Measurements from ENCODE around the gene NGEF. TPM values are rescaled to one million over a fixed set of nuclear protein-coding genes. Genes with fewer than 3 reads are reported as not detected.
"Not testable (repeated sequence)": the region's sequence is repeated elsewhere in the genome, so short reads cannot be mapped to it uniquely, and the experiment has no call there.

Gene NGEF
- polyA plus RNA-seq, 2 donors, result 8.4 to 11.4 TPM

DNA sequence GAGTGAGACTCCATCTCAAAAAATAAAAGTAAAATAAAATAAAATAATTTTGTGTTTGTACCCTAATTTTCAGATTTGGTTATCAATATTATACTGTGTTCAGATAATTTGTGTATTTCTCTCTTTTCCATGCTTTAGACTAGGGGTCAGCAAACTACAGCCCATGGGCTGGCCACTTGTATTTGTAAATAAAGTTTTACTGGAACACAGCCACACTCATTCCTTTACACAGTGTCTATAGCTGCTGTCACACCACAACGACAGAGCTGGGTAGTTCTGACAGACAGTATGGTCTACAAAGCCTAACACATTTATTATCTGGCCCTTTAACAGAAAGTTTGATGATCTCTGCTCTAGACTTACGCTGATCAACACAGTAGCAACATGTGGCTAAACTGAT is 99.2 kb downstream of the NGEF start:
- 72 to 74% methylated on average over 2 of the region's 2 CpGs for WGBS, 2 donors
- Histone ChIP-seq H3K36me3 (ENCODE audit: control insufficient read depth in 2 of 2, insufficient read depth in 2 of 2, low read length in 1 of 2) (no peaks in the 10 kb centered on the region), H3K27ac (ENCODE audit: low read depth in 2 of 2, low read length in 1 of 2) (no peak overlapping the region), H3K27me3 (ENCODE audit: control insufficient read depth in 1 of 2, insufficient read depth in 2 of 2, low read length in 2 of 2) (no peaks in the 10 kb centered on the region), H3K4me1 (ENCODE audit: control insufficient read depth in 2 of 2, insufficient read depth in 2 of 2, low read length in 1 of 2) (no peaks in the 10 kb centered on the region), H3K4me3 (ENCODE audit: low read depth in 1 of 2, low read length in 2 of 2) (no peak overlapping the region), H3K9me3 (ENCODE audit: control insufficient read depth in 2 of 2, insufficient read depth in 1 of 2, low read depth in 1 of 2, low read length in 1 of 2) (no peaks in the 10 kb centered on the region)

DNA sequence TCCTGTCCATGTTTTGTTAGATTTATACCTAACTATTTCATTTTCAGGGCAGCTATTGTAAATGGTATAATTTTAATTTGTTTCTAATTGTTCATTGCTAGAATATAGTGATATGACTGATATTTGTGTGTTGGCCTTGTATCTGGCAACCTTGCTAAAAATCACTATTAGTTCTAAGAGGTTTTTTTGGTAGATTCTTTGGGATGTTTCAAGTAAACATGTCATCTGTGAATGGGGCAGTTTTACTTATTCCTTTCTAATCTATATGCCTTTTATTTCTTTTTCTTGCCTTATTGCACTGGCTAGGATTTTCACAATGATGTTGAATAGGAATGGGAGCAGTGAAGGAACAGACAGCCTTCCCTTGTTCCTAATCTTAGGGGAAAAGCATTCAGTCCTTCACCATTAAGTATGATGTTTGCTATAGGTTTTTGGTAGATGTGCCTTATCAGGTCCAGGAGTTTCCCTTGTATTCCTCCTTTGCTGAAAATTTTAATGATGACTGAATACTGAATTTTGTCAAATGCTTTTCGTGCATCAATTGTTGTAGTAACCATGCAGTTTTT is 101.3 kb downstream of the NGEF start:
- Histone ChIP-seq H3K36me3 (ENCODE audit: control insufficient read depth in 2 of 2, insufficient read depth in 2 of 2, low read length in 1 of 2) (no peaks in the 10 kb centered on the region), H3K27ac (ENCODE audit: low read depth in 2 of 2, low read length in 1 of 2) (no peak overlapping the region)
- 62 to 65% methylated on average over 1 of the region's 1 CpG for WGBS, 2 donors

DNA sequence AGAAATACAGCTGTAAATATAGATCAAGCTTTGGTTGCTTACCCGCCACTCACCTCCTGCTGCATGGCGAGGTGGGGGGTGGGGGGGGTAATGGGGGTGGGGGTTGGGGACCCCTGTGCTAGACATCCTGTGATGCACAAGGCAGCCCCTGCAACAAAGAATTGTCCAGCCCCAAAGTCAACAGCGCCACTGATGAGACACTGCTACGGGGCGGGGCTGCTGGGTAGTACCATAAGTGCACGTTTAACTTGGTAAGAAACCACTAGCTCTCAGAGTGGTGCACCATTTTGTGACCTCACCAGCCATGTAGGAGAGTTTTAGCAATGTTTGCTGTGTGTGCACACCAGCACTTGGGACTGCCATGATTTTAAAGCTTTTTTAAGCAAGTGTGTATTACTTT is 102.7 kb downstream of the NGEF start:
- H3K9me3 ChIP-seq (ENCODE audit: control insufficient read depth in 2 of 2, insufficient read depth in 1 of 2, low read depth in 1 of 2, low read length in 1 of 2), result no peaks in the 10 kb centered on the region
- H3K27me3 ChIP-seq (ENCODE audit: control insufficient read depth in 1 of 2, insufficient read depth in 2 of 2, low read length in 2 of 2), result no peaks in the 10 kb centered on the region
- H3K4me3 ChIP-seq (ENCODE audit: low read depth in 1 of 2, low read length in 2 of 2), result no peak overlapping the region
- 91 to 97% methylated on average over 6 of the region's 6 CpGs for WGBS, 2 donors
- H3K27ac ChIP-seq (ENCODE audit: low read depth in 2 of 2, low read length in 1 of 2), result no peak overlapping the region
- H3K4me1 ChIP-seq (ENCODE audit: control insufficient read depth in 2 of 2, insufficient read depth in 2 of 2, low read length in 1 of 2), result no peaks in the 10 kb centered on the region
- H3K36me3 ChIP-seq (ENCODE audit: control insufficient read depth in 2 of 2, insufficient read depth in 2 of 2, low read length in 1 of 2), result no peaks in the 10 kb centered on the region

More for the DNA sequence above, 101.3 kb downstream of the NGEF start:
- Histone ChIP-seq H3K4me3 (ENCODE audit: low read depth in 1 of 2, low read length in 2 of 2) (no peak overlapping the region), H3K4me1 (ENCODE audit: control insufficient read depth in 2 of 2, insufficient read depth in 2 of 2, low read length in 1 of 2) (no peaks in the 10 kb centered on the region), H3K9me3 (ENCODE audit: control insufficient read depth in 2 of 2, insufficient read depth in 1 of 2, low read depth in 1 of 2, low read length in 1 of 2) (no peaks in the 10 kb centered on the region), H3K27me3 (ENCODE audit: control insufficient read depth in 1 of 2, insufficient read depth in 2 of 2, low read length in 2 of 2) (no peaks in the 10 kb centered on the region)

DNA sequence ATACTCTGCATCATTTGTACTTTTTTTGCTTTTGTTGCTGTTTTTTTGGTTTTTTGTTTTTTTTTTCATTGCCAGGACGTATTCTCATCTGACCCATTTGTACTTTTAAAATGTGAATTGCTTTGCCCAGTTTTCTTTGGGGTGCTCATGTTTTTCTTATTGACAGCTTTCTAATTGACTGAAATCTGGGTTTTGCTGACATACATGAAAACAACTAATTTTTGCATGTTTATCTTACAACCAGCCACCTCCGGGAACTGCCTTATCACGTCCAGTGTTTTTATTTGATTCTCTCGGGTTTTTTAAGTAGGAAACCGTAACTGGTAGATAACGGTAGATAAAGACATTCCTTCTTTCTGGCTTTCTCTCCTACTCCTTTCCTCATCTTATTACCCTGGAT is 104.4 kb downstream of the NGEF start:
- 72 to 79% methylated on average over 6 of the region's 6 CpGs for WGBS, 2 donors

DNA sequence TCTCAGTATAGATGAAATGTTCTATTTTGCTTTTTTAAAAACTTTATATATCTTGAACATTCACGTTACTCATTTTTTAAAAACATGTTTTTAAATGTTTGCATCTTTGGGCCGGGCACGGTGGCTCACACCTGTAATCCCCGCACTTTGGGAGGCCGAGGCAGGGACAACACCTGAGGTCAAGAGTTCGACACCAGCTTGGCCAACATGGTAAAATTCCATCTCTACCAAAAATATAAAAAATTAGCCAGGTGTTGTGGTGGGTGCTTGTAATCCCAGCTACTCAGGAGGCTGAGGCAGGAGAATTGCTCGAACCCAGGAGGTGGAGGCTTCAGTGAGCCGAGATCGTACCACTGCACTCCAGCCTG is 105.4 kb downstream of the NGEF start:
- not testable (repeated sequence) for H3K36me3 ChIP-seq (ENCODE audit: control insufficient read depth in 2 of 2, insufficient read depth in 2 of 2, low read length in 1 of 2); H3K27me3 ChIP-seq (ENCODE audit: control insufficient read depth in 1 of 2, insufficient read depth in 2 of 2, low read length in 2 of 2); H3K4me3 ChIP-seq (ENCODE audit: low read depth in 1 of 2, low read length in 2 of 2); H3K9me3 ChIP-seq (ENCODE audit: control insufficient read depth in 2 of 2, insufficient read depth in 1 of 2, low read depth in 1 of 2, low read length in 1 of 2); H3K4me1 ChIP-seq (ENCODE audit: control insufficient read depth in 2 of 2, insufficient read depth in 2 of 2, low read length in 1 of 2); H3K27ac ChIP-seq (ENCODE audit: low read depth in 2 of 2, low read length in 1 of 2)
- WGBS, 2 donors, result 92 to 96% methylated on average over 9 of the region's 9 CpGs

More for the DNA sequence above, 104.4 kb downstream of the NGEF start:
- H3K4me1 ChIP-seq (ENCODE audit: control insufficient read depth in 2 of 2, insufficient read depth in 2 of 2, low read length in 1 of 2), result no peaks in the 10 kb centered on the region
- no peaks in the 10 kb centered on the region for H3K27me3 ChIP-seq (ENCODE audit: control insufficient read depth in 1 of 2, insufficient read depth in 2 of 2, low read length in 2 of 2)
- no peaks in the 10 kb centered on the region for H3K9me3 ChIP-seq (ENCODE audit: control insufficient read depth in 2 of 2, insufficient read depth in 1 of 2, low read depth in 1 of 2, low read length in 1 of 2)
- H3K4me3 ChIP-seq (ENCODE audit: low read depth in 1 of 2, low read length in 2 of 2), result no peak overlapping the region
- H3K36me3 ChIP-seq (ENCODE audit: control insufficient read depth in 2 of 2, insufficient read depth in 2 of 2, low read length in 1 of 2), result no peaks in the 10 kb centered on the region
- no peak overlapping the region for H3K27ac ChIP-seq (ENCODE audit: low read depth in 2 of 2, low read length in 1 of 2)

DNA sequence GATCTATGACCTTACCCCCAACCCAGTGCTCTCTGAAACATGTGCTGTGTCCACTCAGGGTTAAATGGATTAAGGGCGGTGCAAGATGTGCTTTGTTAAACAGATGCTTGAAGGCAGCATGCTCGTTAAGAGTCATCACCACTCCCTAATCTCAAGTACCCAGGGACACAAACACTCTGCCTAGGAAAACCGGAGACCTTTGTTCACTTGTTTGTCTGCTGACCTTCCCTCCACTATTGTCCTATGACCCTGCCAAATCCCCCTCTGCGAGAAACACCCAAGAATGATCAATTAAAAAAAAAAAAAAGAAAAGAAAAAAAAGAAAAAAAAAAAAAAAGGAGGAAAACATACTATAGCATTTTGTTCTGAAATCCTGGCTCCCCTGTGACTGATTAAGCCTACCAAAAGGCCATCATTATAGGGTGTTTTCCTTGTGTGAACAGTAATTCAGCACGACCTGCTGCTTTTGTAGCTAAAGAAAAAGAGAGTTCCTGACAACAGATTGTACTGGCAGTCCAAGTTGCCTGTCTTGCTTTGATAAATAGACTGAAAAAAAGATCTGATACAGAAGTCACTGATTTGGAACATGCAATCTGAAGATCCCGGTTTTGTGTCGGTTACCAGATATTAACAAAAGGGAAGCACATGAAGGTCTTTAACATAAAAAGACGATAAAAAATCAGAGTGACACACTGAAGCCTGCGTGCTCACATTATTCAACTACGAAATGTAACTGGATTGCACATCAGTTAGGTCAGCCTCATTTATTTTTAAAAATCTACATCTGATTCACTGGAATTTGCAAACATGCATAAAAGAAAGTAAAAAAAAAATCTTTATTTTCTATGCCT is 106.0 kb downstream of the NGEF start:
- not testable (repeated sequence) for H3K4me1 ChIP-seq (ENCODE audit: control insufficient read depth in 2 of 2, insufficient read depth in 2 of 2, low read length in 1 of 2); H3K36me3 ChIP-seq (ENCODE audit: control insufficient read depth in 2 of 2, insufficient read depth in 2 of 2, low read length in 1 of 2); H3K9me3 ChIP-seq (ENCODE audit: control insufficient read depth in 2 of 2, insufficient read depth in 1 of 2, low read depth in 1 of 2, low read length in 1 of 2); H3K27me3 ChIP-seq (ENCODE audit: control insufficient read depth in 1 of 2, insufficient read depth in 2 of 2, low read length in 2 of 2); H3K4me3 ChIP-seq (ENCODE audit: low read depth in 1 of 2, low read length in 2 of 2); H3K27ac ChIP-seq (ENCODE audit: low read depth in 2 of 2, low read length in 1 of 2)
- 64 to 68% methylated on average over 8 to 9 of the region's 10 CpGs for WGBS, 2 donors

DNA sequence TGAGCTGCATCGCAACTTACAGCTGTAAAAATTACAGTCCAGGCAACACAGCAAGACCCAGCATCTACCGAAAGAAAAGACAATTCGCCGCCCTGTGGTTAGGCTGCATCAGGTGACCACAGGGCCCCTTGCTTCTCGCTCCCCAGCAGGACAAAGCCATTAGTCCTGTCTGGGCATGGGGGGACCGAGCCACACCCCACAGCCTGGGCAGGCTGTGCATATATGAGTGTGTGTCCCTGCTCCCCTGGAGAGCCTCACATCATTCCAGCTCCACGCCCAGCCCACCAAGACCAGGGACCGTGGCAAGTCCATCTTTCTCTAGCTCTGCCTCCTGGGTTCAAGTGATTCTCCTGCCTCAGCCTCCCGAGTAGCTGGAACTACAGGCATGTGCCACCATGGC is 109.1 kb downstream of the NGEF start:
- no peaks in the 10 kb centered on the region for H3K36me3 ChIP-seq (ENCODE audit: control insufficient read depth in 2 of 2, insufficient read depth in 2 of 2, low read length in 1 of 2)
- H3K9me3 ChIP-seq (ENCODE audit: control insufficient read depth in 2 of 2, insufficient read depth in 1 of 2, low read depth in 1 of 2, low read length in 1 of 2), result no peaks in the 10 kb centered on the region
- peaks cover 0 to 6% of the 10 kb centered on the region in 2 donors for H3K4me1 ChIP-seq (ENCODE audit: control insufficient read depth in 2 of 2, insufficient read depth in 2 of 2, low read length in 1 of 2)
- WGBS, 2 donors, result 79 to 87% methylated on average over 9 of the region's 9 CpGs
- no peaks in the 10 kb centered on the region for H3K27me3 ChIP-seq (ENCODE audit: control insufficient read depth in 1 of 2, insufficient read depth in 2 of 2, low read length in 2 of 2)
- no peak overlapping the region for H3K4me3 ChIP-seq (ENCODE audit: low read depth in 1 of 2, low read length in 2 of 2)
- no peak overlapping the region for H3K27ac ChIP-seq (ENCODE audit: low read depth in 2 of 2, low read length in 1 of 2)

DNA sequence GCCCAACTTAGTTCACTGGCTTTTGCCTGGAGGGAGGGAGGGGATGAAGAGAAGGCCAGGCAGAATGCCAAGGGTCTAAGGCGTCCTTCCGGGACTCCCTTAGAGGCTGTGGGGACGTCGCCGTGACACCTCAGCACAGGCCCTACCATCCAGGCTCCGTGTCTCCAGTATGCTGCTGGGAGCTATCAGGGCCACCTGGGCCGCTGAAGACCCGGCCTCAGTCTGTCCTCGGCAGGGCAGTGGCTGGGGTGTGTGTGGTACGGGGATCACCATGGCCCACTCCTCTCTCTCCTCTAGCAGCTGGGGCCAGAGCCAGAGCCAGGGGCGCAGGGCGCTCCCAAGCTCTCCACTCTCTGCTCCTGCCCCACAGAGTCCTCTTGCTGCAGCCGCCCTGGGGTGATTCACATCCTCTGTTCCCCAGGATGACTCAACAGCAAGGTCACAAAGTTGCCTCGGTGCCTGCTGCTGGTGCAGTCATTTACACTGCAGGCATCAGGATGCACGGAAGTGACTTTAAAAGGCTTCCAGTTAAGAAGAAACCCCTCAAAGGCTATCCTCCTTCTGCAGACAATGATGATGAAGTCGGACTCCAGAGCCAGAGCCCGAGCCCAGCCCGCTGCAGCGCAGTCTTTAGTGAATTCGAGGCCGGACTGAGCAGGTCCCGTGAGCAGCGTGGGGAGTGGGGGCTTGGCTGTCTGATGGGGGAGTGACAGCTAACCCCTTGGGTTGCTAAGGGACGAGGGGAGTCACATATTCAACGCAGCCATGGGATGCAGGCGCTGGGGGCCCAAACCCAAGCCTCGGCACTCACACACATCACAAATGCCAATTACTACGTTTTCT is 111.1 kb downstream of the NGEF start:
- no peaks in the 10 kb centered on the region for H3K9me3 ChIP-seq (ENCODE audit: control insufficient read depth in 2 of 2, insufficient read depth in 1 of 2, low read depth in 1 of 2, low read length in 1 of 2)
- peaks cover 0 to 6% of the 10 kb centered on the region in 2 donors for H3K4me1 ChIP-seq (ENCODE audit: control insufficient read depth in 2 of 2, insufficient read depth in 2 of 2, low read length in 1 of 2)
- WGBS, 2 donors, result 73 to 77% methylated on average over 28 of the region's 28 CpGs
- H3K4me3 ChIP-seq (ENCODE audit: low read depth in 1 of 2, low read length in 2 of 2), result no peak overlapping the region
- H3K27me3 ChIP-seq (ENCODE audit: control insufficient read depth in 1 of 2, insufficient read depth in 2 of 2, low read length in 2 of 2), result no peaks in the 10 kb centered on the region
- no peak overlapping the region for H3K27ac ChIP-seq (ENCODE audit: low read depth in 2 of 2, low read length in 1 of 2)
- no peaks in the 10 kb centered on the region for H3K36me3 ChIP-seq (ENCODE audit: control insufficient read depth in 2 of 2, insufficient read depth in 2 of 2, low read length in 1 of 2)

DNA sequence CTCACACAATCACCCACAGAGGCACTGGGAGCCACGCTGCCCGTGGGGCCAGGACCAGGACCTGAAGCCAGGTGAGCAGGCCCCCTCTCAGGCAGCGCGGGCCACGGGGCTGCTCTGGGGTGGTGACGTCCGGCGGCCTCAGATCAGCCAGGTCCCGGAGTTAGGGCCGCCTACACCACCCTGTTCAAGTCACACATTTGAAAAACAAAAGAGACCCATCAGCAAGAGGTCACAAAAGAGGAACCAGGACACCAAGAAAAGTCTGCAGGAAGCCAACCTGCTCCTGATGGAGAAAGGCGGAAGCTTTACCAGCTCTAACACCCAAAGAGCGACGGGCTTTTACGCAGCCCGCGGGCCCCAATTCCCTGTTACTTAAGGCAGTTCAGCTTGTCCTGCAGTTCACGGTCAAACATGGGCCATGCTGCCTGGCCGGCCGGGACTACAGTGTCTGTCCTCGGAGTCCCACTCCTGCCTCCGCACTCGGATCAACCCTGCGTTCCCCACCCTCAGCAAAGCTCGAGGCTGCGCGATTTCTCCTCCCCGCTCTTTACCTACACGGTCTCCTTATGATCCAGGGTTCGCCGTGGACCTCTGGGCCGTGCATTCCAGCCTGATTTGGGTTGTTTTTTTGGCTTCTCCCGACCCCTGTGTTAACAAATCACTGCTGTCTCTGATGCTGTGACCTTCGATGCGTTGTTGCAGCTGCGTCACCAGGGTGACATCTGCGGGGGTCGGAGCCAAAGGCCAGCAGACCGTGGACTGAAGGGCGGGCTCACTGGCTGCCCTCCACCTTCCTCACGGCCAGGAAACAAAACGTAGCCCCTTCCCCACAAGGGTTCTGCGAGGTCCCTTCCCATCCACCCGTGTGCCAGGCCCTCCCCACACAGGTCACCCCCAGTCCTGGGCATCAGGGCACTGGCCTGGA is 112.0 kb downstream of the NGEF start:
- Histone ChIP-seq H3K4me3 (ENCODE audit: low read depth in 1 of 2, low read length in 2 of 2) (no peak overlapping the region), H3K4me1 (ENCODE audit: control insufficient read depth in 2 of 2, insufficient read depth in 2 of 2, low read length in 1 of 2) (peaks cover 0 to 6% of the 10 kb centered on the region in 2 donors), H3K9me3 (ENCODE audit: control insufficient read depth in 2 of 2, insufficient read depth in 1 of 2, low read depth in 1 of 2, low read length in 1 of 2) (no peaks in the 10 kb centered on the region), H3K27ac (ENCODE audit: low read depth in 2 of 2, low read length in 1 of 2) (no peak overlapping the region), H3K27me3 (ENCODE audit: control insufficient read depth in 1 of 2, insufficient read depth in 2 of 2, low read length in 2 of 2) (no peaks in the 10 kb centered on the region), H3K36me3 (ENCODE audit: control insufficient read depth in 2 of 2, insufficient read depth in 2 of 2, low read length in 1 of 2) (no peaks in the 10 kb centered on the region)
- WGBS, 2 donors, result 75 to 76% methylated on average over 43 of the region's 43 CpGs
